Stomach smooth muscle (tissue), 2 donors: Measurements from ENCODE around the gene DSTYK.
A peak's percentile ranks its signal among the peaks of the same experiment; 100 is the strongest.

Experiments used
- H3K27ac ChIP-seq: one replicate; pipeline ENCODE4 v1.7.0; 2013; ENCODE audit warnings: mild to moderate bottlenecking, low read length, inconsistent platforms
- H3K27me3 ChIP-seq, 2 donors: one replicate each; pipeline ENCODE4 v1.7.0; 2013; ENCODE audit warnings: low read length in 2 of 2; ENCODE audit not compliant: insufficient read depth in 2 of 2, control insufficient read depth in 1 of 2
- H3K36me3 ChIP-seq, 2 donors: one replicate each; pipeline ENCODE4 v1.7.0; 2013; ENCODE audit warnings: low read length in 2 of 2; ENCODE audit not compliant: control insufficient read depth in 2 of 2, insufficient read depth in 2 of 2
- H3K4me1 ChIP-seq: one replicate; pipeline ENCODE4 v1.7.0; 2013; ENCODE audit warnings: low read length; ENCODE audit not compliant: control insufficient read depth, insufficient read depth
- H3K4me3 ChIP-seq, 2 donors: one replicate each; pipeline ENCODE4 v1.7.0; 2013; ENCODE audit warnings: low read length in 2 of 2
- H3K9ac ChIP-seq, 2 donors: one replicate each; pipeline ENCODE4 v1.7.0; 2013; ENCODE audit warnings: low read length in 2 of 2, mild to moderate bottlenecking in 1 of 2
- H3K9me3 ChIP-seq, 2 donors: one replicate each; pipeline ENCODE4 v1.7.0; 2013; ENCODE audit warnings: low read length in 2 of 2; ENCODE audit not compliant: control insufficient read depth in 2 of 2
- donor health status: healthy.
- donor health status: Pancreatic carcinoma.

The DSTYK gene

GRCh38 chr1:205150651-205151428 lies 60.7 kb downstream of the DSTYK start:
- Histone ChIP-seq H3K9me3 (no peaks in the 10 kb centered on the region), H3K4me1 (no peaks in the 10 kb centered on the region), H3K4me3 (no peak overlapping the region), H3K27ac (no peak overlapping the region), H3K27me3 (no peaks in the 10 kb centered on the region), H3K9ac (no peak overlapping the region), H3K36me3 (peaks cover 45 to 47% of the 10 kb centered on the region in 2 donors)

- Histone ChIP-seq H3K27me3 (no peaks in the 10 kb centered on the region), H3K36me3 (peaks cover 33 to 36% of the 10 kb centered on the region in 2 donors), H3K4me3 (no peak overlapping the region), H3K27ac (no peak overlapping the region), H3K4me1 (no peaks in the 10 kb centered on the region), H3K9ac (no peak overlapping the region), H3K9me3 (no peaks in the 10 kb centered on the region)
These were observed 64.2 kb downstream of the DSTYK start for GRCh38 chr1:205147191-205147835.

- peaks cover 8% of the 10 kb centered on the region for H3K4me1 ChIP-seq
- no peaks in the 10 kb centered on the region for H3K27me3 ChIP-seq
- H3K9ac ChIP-seq = no peak overlapping the region
- no peak overlapping the region for H3K27ac ChIP-seq
- H3K9me3 ChIP-seq = no peaks in the 10 kb centered on the region
- no peak overlapping the region for H3K4me3 ChIP-seq
- peaks cover 22 to 23% of the 10 kb centered on the region in 2 donors for H3K36me3 ChIP-seq
These were observed 66.8 kb downstream of the DSTYK start for GRCh38 chr1:205144751-205145150.

DNA sequence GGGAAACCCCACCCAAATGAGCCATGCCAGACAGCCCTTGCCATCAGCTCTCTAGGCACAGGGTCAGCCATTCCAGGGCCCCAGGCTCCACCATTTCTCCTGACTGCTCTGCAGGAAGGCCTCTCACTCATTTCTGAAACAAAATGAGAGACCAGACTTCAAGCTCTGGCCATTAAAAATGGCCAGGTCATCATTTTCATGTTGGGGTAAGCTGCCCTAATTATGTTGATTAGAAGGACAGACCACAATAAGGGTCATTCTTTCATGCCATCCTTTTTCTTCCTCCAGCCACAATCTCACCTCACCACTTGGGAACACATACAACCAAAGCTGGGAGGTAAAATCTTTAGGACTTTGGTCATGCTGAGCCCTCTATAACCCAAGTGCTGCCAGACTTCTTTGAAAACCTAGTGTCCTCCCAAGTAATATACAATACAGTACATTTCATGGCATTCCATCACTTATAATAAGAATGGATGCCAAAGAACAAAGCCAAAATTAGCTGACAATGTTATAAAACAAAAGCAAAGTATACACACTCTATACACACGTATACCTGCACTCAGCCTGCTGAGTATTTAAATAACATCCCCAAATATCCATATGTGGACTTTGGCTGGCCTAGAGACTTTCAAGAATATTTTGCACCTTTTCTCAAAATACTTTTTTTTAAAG lies 67.3 kb downstream of the DSTYK start:
- Histone ChIP-seq H3K4me1 (peaks cover 8% of the 10 kb centered on the region), H3K27me3 (no peaks in the 10 kb centered on the region), H3K27ac (no peak overlapping the region)

GRCh38 chr1:205142102-205142469 lies 69.4 kb downstream of the DSTYK start:
- Histone ChIP-seq H3K9ac (no peak overlapping the region), H3K4me1 (peaks cover 8% of the 10 kb centered on the region), H3K36me3 (peaks cover 4 to 7% of the 10 kb centered on the region in 2 donors), H3K9me3 (no peaks in the 10 kb centered on the region), H3K27ac (no peak overlapping the region), H3K27me3 (no peaks in the 10 kb centered on the region), H3K4me3 (peak overlapping the region in 1 of 2 donors; percentile 69)

More for the DNA sequence above, 67.3 kb downstream of the DSTYK start:
- Histone ChIP-seq H3K36me3 (peaks cover 16 to 18% of the 10 kb centered on the region in 2 donors), H3K9ac (no peak overlapping the region), H3K4me3 (no peak overlapping the region), H3K9me3 (no peaks in the 10 kb centered on the region)

GRCh38 chr1:205141236-205142101 lies 70.0 kb downstream of the DSTYK start:
- Histone ChIP-seq H3K36me3 (peaks cover 0 to 2% of the 10 kb centered on the region in 2 donors), H3K27me3 (no peaks in the 10 kb centered on the region), H3K4me1 (peaks cover 8% of the 10 kb centered on the region), H3K9me3 (no peaks in the 10 kb centered on the region), H3K4me3 (peak overlapping the region in 1 of 2 donors; percentile 69), H3K27ac (no peak overlapping the region), H3K9ac (no peak overlapping the region)

GRCh38 chr1:205140113-205140512 lies 71.4 kb downstream of the DSTYK start:
- no peaks in the 10 kb centered on the region for H3K36me3 ChIP-seq

GRCh38 chr1:205137901-205138300 lies 73.6 kb downstream of the DSTYK start:
- H3K36me3 ChIP-seq = no peaks in the 10 kb centered on the region
- H3K4me3 ChIP-seq = no peak overlapping the region
- no peaks in the 10 kb centered on the region for H3K27me3 ChIP-seq
- H3K27ac ChIP-seq = no peak overlapping the region
- no peak overlapping the region for H3K9ac ChIP-seq
- peaks cover 8% of the 10 kb centered on the region for H3K4me1 ChIP-seq
- H3K9me3 ChIP-seq = no peaks in the 10 kb centered on the region

More at GRCh38 chr1:205140113-205140512, 71.4 kb downstream of the DSTYK start:
- Histone ChIP-seq H3K27me3 (no peaks in the 10 kb centered on the region), H3K9me3 (no peaks in the 10 kb centered on the region), H3K4me3 (no peak overlapping the region), H3K27ac (no peak overlapping the region), H3K9ac (no peak overlapping the region), H3K4me1 (peaks cover 8% of the 10 kb centered on the region)

GRCh38 chr1:205133287-205133686 lies 78.2 kb downstream of the DSTYK start:
- Histone ChIP-seq H3K9ac (no peak overlapping the region), H3K36me3 (no peaks in the 10 kb centered on the region), H3K9me3 (no peaks in the 10 kb centered on the region), H3K27ac (no peak overlapping the region), H3K4me3 (no peak overlapping the region), H3K4me1 (no peaks in the 10 kb centered on the region), H3K27me3 (peaks cover 0 to 2% of the 10 kb centered on the region in 2 donors)

DNA sequence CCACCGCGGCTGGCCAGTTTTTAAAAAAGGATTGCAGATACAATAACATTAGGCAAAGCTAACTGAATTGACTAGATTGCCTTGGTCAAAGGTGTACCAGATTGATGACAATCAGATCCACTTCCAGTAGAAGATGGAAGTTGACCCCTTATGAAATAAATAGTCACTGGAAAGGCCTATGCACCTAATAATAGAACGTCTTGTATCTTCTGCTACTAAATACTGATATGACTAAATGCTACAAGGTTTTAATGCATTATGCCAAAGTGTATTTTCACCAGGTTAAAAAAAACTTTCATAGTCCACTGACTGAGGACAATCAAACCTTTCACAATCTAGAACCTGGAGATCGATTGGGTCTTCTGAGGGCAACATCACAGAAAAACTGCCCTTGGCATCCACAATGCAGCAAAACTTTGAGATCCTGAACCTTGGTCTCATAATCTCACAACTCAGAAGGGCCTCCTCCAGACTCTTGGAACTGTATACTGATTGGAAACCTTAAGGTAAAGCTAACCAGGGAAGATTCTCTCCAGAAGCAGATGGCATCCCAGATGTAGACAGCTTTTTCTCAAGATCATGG lies 82.0 kb downstream of the DSTYK start:
- no peaks in the 10 kb centered on the region for H3K36me3 ChIP-seq
- H3K4me1 ChIP-seq = no peaks in the 10 kb centered on the region
- no peak overlapping the region for H3K27ac ChIP-seq
- H3K27me3 ChIP-seq = peaks cover 0 to 2% of the 10 kb centered on the region in 2 donors
- no peak overlapping the region for H3K9ac ChIP-seq
- no peaks in the 10 kb centered on the region for H3K9me3 ChIP-seq
- H3K4me3 ChIP-seq = no peak overlapping the region
